GM12878 (cell line): ENCODE data around the gene PKP4.

ENCODE experiments used
- EZH2 ChIP-seq: IDR thresholded peaks from 2 replicates; pipeline ENCODE4 v1.6.1; 2012; ENCODE audit warnings: low read depth, mild to moderate bottlenecking, control low read depth, inconsistent platforms, low read length, borderline replicate concordance; ENCODE audit not compliant: control insufficient read depth
- JUND ChIP-seq: IDR thresholded peaks from 2 replicates; pipeline ENCODE4 v1.6.1; 2012; ENCODE audit warnings: low read depth, mild to moderate bottlenecking, low read length, improper control_type of control experiment, moderate library complexity
- POLR2A ChIP-seq: IDR thresholded peaks from 2 replicates; pipeline ENCODE4 v1.6.1; 2011; ENCODE audit warnings: low read depth, mild to moderate bottlenecking, low read length

DNA sequence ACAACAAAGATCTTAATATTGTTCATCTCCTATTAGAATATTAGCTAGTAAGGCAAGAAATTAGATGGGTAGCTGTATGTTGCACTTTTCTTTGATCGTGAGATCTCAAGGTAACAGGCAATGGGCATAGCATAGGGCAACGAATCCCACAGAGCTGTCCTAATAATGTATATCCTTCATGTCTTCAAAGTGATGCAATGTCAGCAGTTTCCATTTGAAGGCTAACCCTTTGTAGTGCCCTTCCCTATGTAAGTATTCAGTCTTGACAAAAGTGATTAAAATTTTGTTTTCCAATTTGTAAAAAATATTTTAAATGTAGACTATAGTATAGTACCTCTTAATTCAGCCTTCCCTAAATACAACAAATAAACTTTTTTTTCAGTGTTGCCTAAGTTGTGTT, 112.5 kb downstream of the PKP4 start:
- TF ChIP-seq EZH2 (no peak), POLR2A (no peak), JUND (no peak)
